MM.1S (cell line): ENCODE measurements around the gene CNTNAP2.

ENCODE experiments used
- EZH2 ChIP-seq: fragments of 300-600 bp; sonication (generic); optimal IDR thresholded peaks from 2 replicates; pipeline ENCODE3; 2017; ENCODE audit warnings: low read depth, mild to moderate bottlenecking, antibody characterized with exemption, low read length, mixed read lengths
- TF ChIP-seq, protein P1 (sequence below): fragments of 300-600 bp; sonication (generic); IDR thresholded peaks from 2 replicates; pipeline ENCODE4 v1.5.1; 2016; ENCODE audit warnings: antibody characterized with exemption, low read length, mixed read lengths

DNA sequence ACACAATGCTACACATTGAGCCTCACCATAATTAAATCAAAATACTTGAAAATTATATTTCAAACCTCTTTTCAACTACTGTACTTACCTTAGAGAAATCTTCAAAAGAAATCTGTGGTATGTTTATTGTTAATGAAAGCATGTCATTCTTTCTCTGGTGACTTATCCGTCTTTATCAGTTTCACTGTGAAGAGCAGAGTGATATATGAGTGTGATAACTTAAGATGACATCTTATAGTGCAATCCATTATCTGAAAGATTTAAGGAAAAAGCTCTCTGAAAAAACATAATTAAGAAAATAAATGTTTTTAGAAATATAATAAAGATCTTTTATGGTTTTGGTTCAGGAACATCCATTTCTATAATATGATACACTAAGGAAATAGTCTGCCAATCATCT is 1562.3 kb downstream of the CNTNAP2 start:
- TF ChIP-seq, protein P1, sequence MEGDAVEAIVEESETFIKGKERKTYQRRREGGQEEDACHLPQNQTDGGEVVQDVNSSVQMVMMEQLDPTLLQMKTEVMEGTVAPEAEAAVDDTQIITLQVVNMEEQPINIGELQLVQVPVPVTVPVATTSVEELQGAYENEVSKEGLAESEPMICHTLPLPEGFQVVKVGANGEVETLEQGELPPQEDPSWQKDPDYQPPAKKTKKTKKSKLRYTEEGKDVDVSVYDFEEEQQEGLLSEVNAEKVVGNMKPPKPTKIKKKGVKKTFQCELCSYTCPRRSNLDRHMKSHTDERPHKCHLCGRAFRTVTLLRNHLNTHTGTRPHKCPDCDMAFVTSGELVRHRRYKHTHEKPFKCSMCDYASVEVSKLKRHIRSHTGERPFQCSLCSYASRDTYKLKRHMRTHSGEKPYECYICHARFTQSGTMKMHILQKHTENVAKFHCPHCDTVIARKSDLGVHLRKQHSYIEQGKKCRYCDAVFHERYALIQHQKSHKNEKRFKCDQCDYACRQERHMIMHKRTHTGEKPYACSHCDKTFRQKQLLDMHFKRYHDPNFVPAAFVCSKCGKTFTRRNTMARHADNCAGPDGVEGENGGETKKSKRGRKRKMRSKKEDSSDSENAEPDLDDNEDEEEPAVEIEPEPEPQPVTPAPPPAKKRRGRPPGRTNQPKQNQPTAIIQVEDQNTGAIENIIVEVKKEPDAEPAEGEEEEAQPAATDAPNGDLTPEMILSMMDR = no peak
- TF ChIP-seq EZH2 = no peak
